KMS-11 (cell line): ENCODE results near the gene HYDIN.

ENCODE experiments used
- H2AFZ ChIP-seq: fragments of 200-600 bp; sonication (generic); 2 replicates; pipeline ENCODE4 v1.6.1; 2016; ENCODE audit warnings: antibody characterized with exemption, mixed run types, low read depth
- H3K27ac ChIP-seq: fragments of 200-600 bp; sonication (generic); 2 replicates; pipeline ENCODE4 v1.6.1; 2016; ENCODE audit warnings: mild to moderate bottlenecking, mixed run types
- H3K27me3 ChIP-seq: fragments of 200-600 bp; sonication (generic); 2 replicates; pipeline ENCODE4 v1.6.1; 2017; ENCODE audit warnings: mild to moderate bottlenecking, low read depth, mixed run types, moderate library complexity; ENCODE audit not compliant: insufficient read depth
- H3K36me3 ChIP-seq: fragments of 200-600 bp; sonication (generic); 2 replicates; pipeline ENCODE4 v1.6.1; 2017; ENCODE audit warnings: mild to moderate bottlenecking, mixed run types; ENCODE audit not compliant: insufficient read depth
- H3K4me1 ChIP-seq: fragments of 200-600 bp; sonication (generic); 2 replicates; pipeline ENCODE4 v1.6.1; 2016; ENCODE audit warnings: mild to moderate bottlenecking, low read depth, mixed run types; ENCODE audit not compliant: poor library complexity, severe bottlenecking
- H3K4me2 ChIP-seq: fragments of 200-600 bp; sonication (generic); 2 replicates; pipeline ENCODE4 v1.7.0; 2016; ENCODE audit warnings: mild to moderate bottlenecking, mixed run types
- H3K4me3 ChIP-seq: fragments of 200-600 bp; sonication (generic); IDR thresholded peaks from 2 replicates; pipeline ENCODE4 v1.6.1; 2017; ENCODE audit warnings: low read depth, low read length, mixed read lengths; ENCODE audit not compliant: insufficient read depth
- H3K79me2 ChIP-seq: fragments of 200-600 bp; sonication (generic); 2 replicates; pipeline ENCODE4 v1.6.1; 2016; ENCODE audit warnings: low read depth, mixed run types; ENCODE audit not compliant: insufficient read depth
- H3K9ac ChIP-seq: fragments of 200-600 bp; sonication (generic); 2 replicates; pipeline ENCODE4 v1.6.1; 2016; ENCODE audit warnings: mild to moderate bottlenecking, mixed run types
- H4K20me1 ChIP-seq: fragments of 200-600 bp; sonication (generic); 2 replicates; pipeline ENCODE4 v1.6.1; 2016; ENCODE audit warnings: mild to moderate bottlenecking, mixed run types; ENCODE audit not compliant: insufficient read depth
- CTCF ChIP-seq: fragments of 200-600 bp; sonication (generic); conservative IDR thresholded peaks from 2 replicates; pipeline ENCODE4 v1.6.1; 2017; ENCODE audit warnings: low read depth, mild to moderate bottlenecking, antibody characterized with exemption, low read length, moderate library complexity, mixed read lengths

Gene HYDIN

GRCh38 chr16:70767377-70768202 is 462.9 kb downstream of the HYDIN start:
- Histone ChIP-seq H2AFZ (no peak overlapping the region), H3K4me1 (no peaks in the 10 kb centered on the region), H3K4me2 (no peak overlapping the region), H3K4me3 (no peak overlapping the region), H3K27me3 (no peaks in the 10 kb centered on the region), H3K79me2 (no peaks in the 10 kb centered on the region), H3K9ac (no peak overlapping the region), H4K20me1 (no peaks in the 10 kb centered on the region), H3K27ac (no peak overlapping the region), H3K36me3 (no peaks in the 10 kb centered on the region)
- no peak for TF ChIP-seq CTCF

- H3K9ac ChIP-seq: no peak overlapping the region
- no peaks in the 10 kb centered on the region for H3K36me3 ChIP-seq
- H3K4me1 ChIP-seq: no peaks in the 10 kb centered on the region
- H2AFZ ChIP-seq: no peak overlapping the region
- H4K20me1 ChIP-seq: no peaks in the 10 kb centered on the region
- H3K27ac ChIP-seq: no peak overlapping the region
- H3K4me3 ChIP-seq: no peak overlapping the region
- H3K4me2 ChIP-seq: no peak overlapping the region
- H3K79me2 ChIP-seq: no peaks in the 10 kb centered on the region
- no peaks in the 10 kb centered on the region for H3K27me3 ChIP-seq
- no peak for TF ChIP-seq CTCF
Observed at GRCh38 chr16:70766658-70767057, 463.9 kb downstream of the HYDIN start.

GRCh38 chr16:70766176-70766575 is 464.3 kb downstream of the HYDIN start:
- no peaks in the 10 kb centered on the region for H3K4me1 ChIP-seq
- H3K4me3 ChIP-seq: no peak overlapping the region
- no peak overlapping the region for H3K27ac ChIP-seq
- H3K36me3 ChIP-seq: no peaks in the 10 kb centered on the region
- no peak for TF ChIP-seq CTCF
- no peaks in the 10 kb centered on the region for H3K79me2 ChIP-seq
- no peaks in the 10 kb centered on the region for H3K27me3 ChIP-seq
- no peaks in the 10 kb centered on the region for H4K20me1 ChIP-seq
- H3K9ac ChIP-seq: no peak overlapping the region
- no peak overlapping the region for H2AFZ ChIP-seq
- no peak overlapping the region for H3K4me2 ChIP-seq

- no peak for TF ChIP-seq CTCF
- Histone ChIP-seq H3K27ac (no peak overlapping the region), H3K79me2 (no peaks in the 10 kb centered on the region), H4K20me1 (no peaks in the 10 kb centered on the region), H3K4me3 (no peak overlapping the region), H3K9ac (no peak overlapping the region), H2AFZ (no peak overlapping the region), H3K36me3 (no peaks in the 10 kb centered on the region), H3K27me3 (no peaks in the 10 kb centered on the region), H3K4me2 (no peak overlapping the region), H3K4me1 (no peaks in the 10 kb centered on the region)
Observed at GRCh38 chr16:70765491-70765890, 465.0 kb downstream of the HYDIN start.
